BE2C (cell line): Measurements from ENCODE around the gene CLCNKA.
A peak's percentile ranks its signal among the peaks of the same experiment; 100 is the strongest.

ENCODE experiments used
- DNase-seq: peaks from one replicate; pipeline ENCODE4 v3.0.0-alpha.2; 2020
- H3K27me3 ChIP-seq: fragments of 250-450 bp; sonication (Bioruptor Pico); 2 replicates; pipeline ENCODE4 v1.5.1; 2020; ENCODE audit warnings: mild to moderate bottlenecking
- H3K36me3 ChIP-seq: fragments of 250-450 bp; sonication (Bioruptor Pico); 2 replicates; pipeline ENCODE4 v1.5.1; 2020; ENCODE audit warnings: mild to moderate bottlenecking
- H3K4me1 ChIP-seq: fragments of 250-450 bp; sonication (Bioruptor Pico); 2 replicates; pipeline ENCODE4 v1.5.1; 2020
- H3K4me3 ChIP-seq: 2 replicates; pipeline ENCODE4 v1.5.1; 2011; ENCODE audit warnings: low read depth, low read length
- H3K9me3 ChIP-seq: fragments of 250-450 bp; sonication (Bioruptor Pico); 2 replicates; pipeline ENCODE4 v1.5.1; 2020
- CTCF ChIP-seq: IDR thresholded peaks from 2 replicates; pipeline ENCODE4 v1.5.1; 2012; ENCODE audit warnings: mild to moderate bottlenecking, low read depth, low read length

Gene CLCNKA

GRCh38 chr1:16071614-16072013 lies 49.8 kb downstream of the CLCNKA start:
- no peak for DNase-seq
- Histone ChIP-seq H3K27me3 (no peaks in the 10 kb centered on the region), H3K4me1 (peaks cover 3% of the 10 kb centered on the region)

DNA sequence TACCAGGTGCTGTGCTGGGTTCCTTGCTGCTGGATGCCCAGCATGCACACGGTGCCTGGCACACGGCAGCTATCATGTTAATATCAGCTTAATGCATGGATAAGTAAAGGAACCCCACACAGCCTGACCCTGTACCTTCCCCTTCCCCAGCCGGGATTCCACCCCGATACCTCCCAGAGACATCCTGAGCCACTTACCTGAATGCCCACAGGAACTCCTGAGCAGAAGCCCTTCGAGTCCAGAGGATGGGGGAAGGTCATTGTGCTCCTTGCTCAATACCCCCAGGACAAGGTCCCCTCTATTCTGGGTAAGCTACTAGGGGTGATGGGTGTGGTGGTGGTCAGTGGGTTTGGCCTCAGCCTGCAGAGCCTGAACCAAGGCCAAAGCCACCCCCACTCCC lies 50.3 kb downstream of the CLCNKA start:
- Histone ChIP-seq H3K4me1 (peaks cover 5% of the 10 kb centered on the region), H3K36me3 (no peaks in the 10 kb centered on the region), H3K4me3 (no peak overlapping the region), H3K27me3 (no peaks in the 10 kb centered on the region), H3K9me3 (no peaks in the 10 kb centered on the region)
- TF ChIP-seq CTCF, result no peak
- DNase-seq, result no peak

More at GRCh38 chr1:16071614-16072013, 49.8 kb downstream of the CLCNKA start:
- H3K9me3 ChIP-seq, result no peaks in the 10 kb centered on the region
- H3K36me3 ChIP-seq, result no peaks in the 10 kb centered on the region
- no peak overlapping the region for H3K4me3 ChIP-seq
- TF ChIP-seq CTCF, result no peak

GRCh38 chr1:16072616-16073484 lies 51.0 kb downstream of the CLCNKA start:
- no peaks in the 10 kb centered on the region for H3K27me3 ChIP-seq
- H3K36me3 ChIP-seq, result no peaks in the 10 kb centered on the region
- no peaks in the 10 kb centered on the region for H3K9me3 ChIP-seq
- H3K4me1 ChIP-seq, result peaks cover 12% of the 10 kb centered on the region
- peak; percentile 32 for DNase-seq
- TF ChIP-seq CTCF, result peak; percentile 14; the same call in 1 of the 2 replicates
- H3K4me3 ChIP-seq, result peak overlapping the region; percentile 39

DNA sequence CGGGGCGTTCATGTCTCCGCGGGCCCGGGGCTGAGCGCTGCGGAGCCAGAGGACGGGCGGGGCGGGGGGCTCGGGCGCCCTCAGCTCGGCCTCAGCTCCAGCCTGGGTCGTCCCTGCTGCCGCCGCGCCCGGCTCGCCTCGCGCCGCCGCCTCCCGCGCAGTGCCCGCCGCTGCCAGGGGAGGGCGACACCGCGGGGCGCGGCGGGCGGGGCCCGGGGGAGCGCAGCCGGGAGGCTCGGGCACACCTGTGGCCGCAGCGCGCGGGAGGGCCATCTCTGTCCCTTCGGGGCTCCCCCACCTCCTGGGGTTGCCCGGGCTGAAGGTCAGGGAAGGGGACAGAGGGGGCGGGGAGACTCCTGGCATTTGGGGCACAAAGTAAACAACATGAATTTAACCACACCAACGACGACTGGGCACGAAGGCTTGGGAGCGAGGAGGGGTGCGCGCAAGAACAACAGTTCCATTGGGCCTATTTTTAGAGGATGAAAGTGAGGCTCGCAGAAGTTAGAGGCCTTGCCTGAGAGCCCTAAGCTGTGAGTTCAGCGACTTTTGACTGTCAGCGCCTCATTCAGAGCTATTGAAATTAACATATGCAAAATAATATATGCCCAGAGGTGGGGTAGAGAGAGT lies 51.8 kb downstream of the CLCNKA start, which contains the start of gene FAM131C:
Gene FAM131C, minus strand, starts transcription at position 162 of the 630 bp plus-strand sequence. CDS start 209 bp downstream, outside the sequence.
- Histone ChIP-seq H3K27me3 (no peaks in the 10 kb centered on the region), H3K4me1 (peaks cover 15% of the 10 kb centered on the region), H3K9me3 (no peaks in the 10 kb centered on the region), H3K36me3 (no peaks in the 10 kb centered on the region), H3K4me3 (peak within 1 kb of the TSS; percentile 39)
- peak; percentile 38 for DNase-seq
- TF ChIP-seq CTCF, result no peak

- Histone ChIP-seq H3K4me3 (no peak overlapping the region), H3K9me3 (no peaks in the 10 kb centered on the region), H3K4me1 (peaks cover 18% of the 10 kb centered on the region), H3K27me3 (no peaks in the 10 kb centered on the region), H3K36me3 (no peaks in the 10 kb centered on the region)
- DNase-seq, result no peak
- no peak for TF ChIP-seq CTCF
Measured at GRCh38 chr1:16074217-16074616, 52.4 kb downstream of the CLCNKA start.
